Activated CD8-positive, alpha-beta memory T cell treated with anti-CD3 and anti-CD28 coated beads, Interleukin-2, amount 50 U/mL, for 4 hours (primary cell): ENCODE results near the gene NRL.
"Not testable (repeated sequence)": the region's sequence is repeated elsewhere in the genome, so short reads cannot be mapped to it uniquely, and the experiment has no call there.

Experiments
- DNase-seq: peaks from one replicate; pipeline ENCODE4 v3.0.0-alpha.2; 2020

Gene NRL

DNA sequence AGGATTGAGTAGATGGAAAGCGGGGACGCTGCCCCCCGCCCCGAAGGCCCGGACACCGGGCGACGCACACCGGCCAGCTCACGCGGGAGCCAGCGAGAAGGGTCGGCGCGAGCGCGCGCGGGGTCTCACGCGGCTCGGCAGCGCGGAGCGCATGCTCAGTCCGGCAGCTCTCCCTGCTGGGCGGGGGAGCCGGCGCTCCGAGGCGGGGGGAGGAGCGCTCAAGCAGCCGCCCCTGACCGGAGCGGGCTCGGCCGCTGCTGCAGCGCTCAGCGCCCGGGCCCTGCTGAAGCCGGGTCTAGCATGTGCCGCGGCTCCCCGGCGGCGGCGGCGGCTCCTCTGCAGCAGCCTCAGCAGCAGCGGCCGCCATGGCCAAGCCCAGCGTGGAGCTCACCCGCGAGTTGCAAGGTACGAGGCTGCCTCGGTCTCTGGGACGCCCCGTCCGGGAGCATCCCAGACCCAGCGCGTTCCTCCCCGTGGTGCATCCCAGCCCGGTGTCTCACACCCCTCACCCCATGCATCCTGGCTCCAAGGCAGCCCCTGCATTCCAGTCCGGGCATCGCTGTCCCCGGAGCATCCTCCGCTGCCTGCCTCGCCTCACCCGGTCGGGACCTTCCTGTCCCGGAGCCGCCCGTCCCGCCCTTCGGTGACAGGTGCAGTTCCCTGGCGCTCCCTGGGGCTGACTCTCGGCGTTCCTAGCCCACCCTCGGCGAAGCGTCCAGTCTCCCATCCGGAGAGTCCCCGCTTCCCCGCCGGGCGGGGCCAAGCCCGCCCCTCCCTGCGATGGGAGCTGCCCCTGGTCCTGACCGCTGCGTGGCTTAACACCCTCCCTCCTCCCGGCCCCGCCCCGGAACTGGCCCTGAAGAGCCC lies 62.7 kb downstream of the NRL start, which contains the start of gene CARMIL3:
CARMIL3 (plus strand) TSS at position 221 of the 867 bp plus-strand sequence; CDS start at position 366, 145 bp downstream.
- peak; percentile 60 for DNase-seq

- DNase-seq, result no peak
Observed at GRCh38 chr14:24051176-24051788, 63.5 kb downstream of the NRL start.

GRCh38 chr14:24050753-24051152 lies 64.0 kb downstream of the NRL start:
- not testable (repeated sequence) for DNase-seq

GRCh38 chr14:24049002-24049401 lies 65.7 kb downstream of the NRL start:
- not testable (repeated sequence) for DNase-seq

- no peak for DNase-seq
Observed at GRCh38 chr14:24042746-24043145, 72.0 kb downstream of the NRL start.

DNA sequence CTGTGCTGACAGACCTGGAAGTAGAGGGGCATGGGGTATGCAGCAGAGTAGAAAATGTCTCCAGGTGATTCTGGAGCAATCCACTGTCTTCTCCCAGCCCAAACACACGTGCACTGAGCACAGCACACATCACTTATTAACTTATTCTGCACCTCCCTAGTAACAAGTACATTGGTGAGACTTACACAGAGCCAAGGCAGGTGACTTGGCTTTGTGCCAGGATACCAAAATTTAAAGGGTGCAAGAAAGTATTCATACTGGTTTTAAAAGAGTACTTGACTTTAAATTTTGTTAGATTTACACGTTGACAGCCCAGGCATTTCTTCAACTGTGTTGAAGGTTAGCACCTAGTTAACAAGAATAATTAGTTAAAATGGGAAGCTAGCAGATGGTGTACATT lies 74.1 kb downstream of the NRL start:
- DNase-seq, result no peak

DNA sequence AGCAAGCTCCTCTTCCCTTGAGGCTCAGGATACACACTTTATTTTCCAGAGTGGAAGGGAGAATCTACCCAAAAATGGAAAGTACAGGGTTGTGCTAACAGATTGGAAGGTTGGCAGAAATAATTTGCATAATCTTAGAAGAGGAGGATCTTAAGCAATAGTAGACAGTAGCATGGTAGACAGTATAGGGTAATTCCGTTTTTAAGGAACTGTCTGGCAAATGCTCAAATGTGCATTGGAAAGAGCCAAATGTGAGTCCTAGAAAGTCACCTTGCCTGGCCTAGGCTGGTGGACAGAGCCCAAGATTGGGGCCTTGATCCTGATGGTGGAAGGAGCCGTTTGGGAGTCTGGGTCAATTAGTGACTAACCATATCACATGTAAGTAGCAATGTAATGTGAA lies 76.1 kb downstream of the NRL start:
- DNase-seq, result no peak

DNA sequence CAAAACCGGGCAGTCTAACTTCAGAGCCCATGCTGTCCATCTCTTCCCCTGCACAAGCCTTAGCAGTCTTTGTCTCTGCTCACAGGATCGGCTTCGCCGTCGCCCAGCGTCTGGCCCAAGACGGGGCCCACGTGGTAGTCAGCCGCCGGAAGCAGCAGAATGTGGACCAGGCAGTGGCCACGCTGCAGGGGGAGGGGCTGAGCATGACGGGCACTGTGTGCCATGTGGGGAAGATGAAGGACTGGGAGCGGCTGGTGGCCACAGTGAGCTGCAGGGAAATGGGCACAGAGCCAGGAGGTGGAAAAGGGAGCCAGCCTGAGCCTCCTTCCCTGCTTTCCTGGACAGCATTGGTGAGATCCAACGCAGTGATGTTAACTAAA lies 77.1 kb downstream of the NRL start:
- no peak for DNase-seq

GRCh38 chr14:24036963-24037657 lies 77.6 kb downstream of the NRL start:
- not testable (repeated sequence) for DNase-seq

DNA sequence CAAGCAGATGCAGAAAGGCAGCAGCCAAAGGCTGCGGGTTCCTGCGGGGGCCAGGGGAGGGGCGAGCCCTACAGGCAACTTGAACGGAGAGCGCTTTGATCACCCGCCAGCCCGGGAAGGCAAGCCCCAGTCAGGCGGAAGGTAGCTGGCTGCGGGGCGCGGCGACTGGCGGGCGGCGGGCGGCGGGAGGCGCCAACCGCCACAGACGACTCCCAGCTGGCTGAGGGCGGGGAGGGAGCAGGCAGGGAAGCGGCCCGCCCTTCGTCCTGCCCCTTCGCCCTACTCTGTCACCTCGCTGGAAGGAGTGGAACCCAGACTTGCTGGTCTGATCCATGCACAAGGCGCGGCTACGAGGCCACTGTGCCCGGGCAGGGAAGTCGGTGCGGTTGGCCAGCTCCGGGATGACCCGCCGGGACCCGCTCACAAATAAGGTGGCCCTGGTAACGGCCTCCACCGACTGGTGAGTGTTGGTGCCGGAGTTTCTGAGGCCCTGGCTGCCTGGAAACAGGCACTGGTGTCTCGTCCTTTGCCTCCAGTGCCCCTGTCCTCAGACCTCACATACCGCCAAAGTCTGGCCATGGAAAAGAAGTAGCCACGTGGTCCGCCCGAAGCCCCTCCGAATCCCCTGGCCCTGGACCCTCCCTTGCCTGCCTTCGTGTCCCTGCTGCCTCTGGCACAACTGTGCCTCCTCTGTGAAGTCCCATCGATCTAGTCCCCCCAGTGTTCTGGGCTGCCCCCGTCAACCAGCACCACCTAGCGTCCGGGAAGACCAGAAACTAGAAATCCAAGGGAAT lies 78.4 kb downstream of the NRL start:
- DNase-seq, result peak; percentile 70

DNA sequence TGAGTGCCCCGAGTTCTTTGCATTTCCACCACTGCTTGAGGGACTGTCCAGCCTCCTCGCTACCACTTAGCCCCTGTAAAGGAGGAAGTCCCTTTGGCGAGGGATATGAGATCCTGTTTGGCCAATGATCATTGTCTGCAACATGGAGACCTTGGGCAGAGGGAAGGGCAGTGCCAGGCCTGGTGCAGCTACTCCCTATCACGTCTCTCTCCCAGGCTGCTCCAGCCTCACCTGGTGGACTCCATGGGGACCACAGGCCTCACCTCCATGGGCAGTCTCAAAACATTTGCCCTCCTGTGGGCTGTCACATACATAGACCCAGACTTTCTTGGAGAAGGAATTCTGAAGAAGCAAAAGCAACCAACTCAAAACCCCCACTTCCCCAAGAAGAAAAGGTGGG lies 79.0 kb downstream of the NRL start:
- DNase-seq, result not testable (repeated sequence)

DNA sequence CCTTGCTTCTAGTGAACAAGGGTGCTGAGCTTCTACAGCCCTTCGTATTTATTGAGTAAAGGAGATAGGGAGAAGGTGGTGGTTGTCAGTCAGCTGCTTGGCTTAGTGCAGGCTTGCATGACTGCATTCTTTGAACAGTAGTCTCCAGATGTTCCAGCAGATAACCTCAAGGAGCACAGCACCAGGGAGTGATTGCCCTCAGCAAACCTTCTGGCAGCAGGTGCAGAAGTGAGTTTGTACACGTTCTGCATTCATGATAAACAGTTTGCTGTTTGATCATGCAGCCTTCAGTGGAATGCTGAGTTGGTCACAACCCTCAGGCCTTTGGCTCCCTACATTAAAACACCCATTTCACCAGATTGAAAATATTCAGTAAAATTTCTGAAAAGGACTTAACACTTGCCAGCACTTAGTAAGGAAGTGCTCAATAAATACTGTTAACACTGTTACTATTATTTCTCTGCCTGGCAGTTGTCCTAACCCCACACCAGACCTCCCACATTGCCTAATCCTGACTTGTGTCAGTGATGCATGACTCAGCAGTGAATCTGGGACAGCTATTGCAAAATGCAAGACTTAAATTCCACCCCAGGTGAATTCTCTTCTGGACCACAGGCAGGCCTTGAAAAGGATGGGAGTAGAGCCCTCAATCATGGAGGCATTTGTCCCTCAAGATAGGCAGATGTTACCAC lies 81.9 kb downstream of the NRL start:
- no peak for DNase-seq

DNA sequence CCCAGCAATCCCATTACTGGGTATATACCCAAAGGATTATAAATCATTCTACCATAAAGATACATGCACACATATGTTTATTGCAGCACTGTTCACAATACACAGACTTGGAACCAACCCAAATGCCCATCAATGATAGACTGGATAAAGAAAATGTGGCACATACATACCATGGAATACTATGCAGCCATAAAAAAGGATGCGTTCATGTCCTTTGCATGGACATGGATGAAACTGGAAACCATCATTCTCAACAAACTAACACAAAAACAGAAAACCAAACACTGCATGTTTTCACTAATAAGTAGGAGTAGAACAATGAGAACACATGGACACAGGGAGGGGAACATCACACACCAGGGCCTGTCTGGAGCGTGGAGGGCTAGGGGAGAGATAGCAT lies 83.4 kb downstream of the NRL start:
- DNase-seq, result not testable (repeated sequence)

DNA sequence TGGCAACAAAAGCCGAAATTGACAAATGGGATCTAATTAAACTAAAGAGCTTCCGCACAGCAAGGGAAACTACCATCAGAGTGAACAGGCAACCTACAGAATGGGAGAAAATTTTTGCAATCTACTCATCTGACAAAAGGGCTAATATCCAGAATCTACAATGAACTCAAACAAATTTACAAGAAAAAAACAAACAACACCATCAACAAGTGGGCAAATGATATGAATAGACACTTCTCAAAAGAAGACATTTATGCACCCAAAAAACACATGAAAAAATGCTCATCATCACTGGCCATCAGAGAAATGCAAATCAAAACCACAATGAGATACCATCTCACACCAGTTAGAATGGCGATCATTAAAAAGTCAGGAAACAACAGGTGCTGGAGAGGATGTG lies 85.1 kb downstream of the NRL start:
- DNase-seq, result not testable (repeated sequence)
